HG03575 (cell line): ENCODE measurements around the gene HDAC6.
"Not testable (repeated sequence)": the region's sequence is repeated elsewhere in the genome, so short reads cannot be mapped to it uniquely, and the experiment has no call there.

ENCODE experiments used
- ATAC-seq: cut with Tn5 transposase; IDR thresholded peaks from one replicate; pipeline ENCODE4 v1.9.1; 2021; ENCODE audit not compliant: unreplicated experiment, insufficient number of reproducible peaks, low FRiP score; ENCODE audit errors: extremely low read depth

The HDAC6 gene

GRCh38 chrX:48818098-48818497 is 16.2 kb downstream of the HDAC6 start:
- no peak for ATAC-seq

GRCh38 chrX:48818866-48819265 is 17.0 kb downstream of the HDAC6 start:
- ATAC-seq, result no peak

- ATAC-seq, result not testable (repeated sequence)
Observed at GRCh38 chrX:48819394-48819793, 17.5 kb downstream of the HDAC6 start.

GRCh38 chrX:48823053-48823452 is 21.2 kb downstream of the HDAC6 start:
- no peak for ATAC-seq

GRCh38 chrX:48824066-48824465 is 22.2 kb downstream of the HDAC6 start:
- ATAC-seq, result no peak

- ATAC-seq, result no peak
Observed at GRCh38 chrX:48826135-48826875, 24.4 kb downstream of the HDAC6 start, which contains the start of gene ERAS. TSS of gene ERAS (plus strand) at chrX:48826513. CDS start at chrX:48829124, 2,611 bp downstream.

- ATAC-seq, result no peak
Observed at GRCh38 chrX:48826876-48827653, 25.2 kb downstream of the HDAC6 start.

GRCh38 chrX:48827654-48827968 is 25.7 kb downstream of the HDAC6 start:
- no peak for ATAC-seq

- no peak for ATAC-seq
Observed at GRCh38 chrX:48829016-48829735, 27.3 kb downstream of the HDAC6 start.

GRCh38 chrX:48831136-48831908 is 29.5 kb downstream of the HDAC6 start:
- ATAC-seq, result no peak

GRCh38 chrX:48831909-48832291 is 30.0 kb downstream of the HDAC6 start:
- ATAC-seq, result no peak

- no peak for ATAC-seq
Observed at GRCh38 chrX:48833542-48834138, 31.8 kb downstream of the HDAC6 start.

GRCh38 chrX:48834383-48834709 is 32.5 kb downstream of the HDAC6 start:
- ATAC-seq, result no peak

- no peak for ATAC-seq
Observed at GRCh38 chrX:48835524-48836329, 33.9 kb downstream of the HDAC6 start, which contains the start of gene PCSK1N. TSS of gene PCSK1N (minus strand) at chrX:48835610. CDS start at chrX:48835532, 78 bp downstream.

- no peak for ATAC-seq
Observed at GRCh38 chrX:48839686-48840085, 37.8 kb downstream of the HDAC6 start.

GRCh38 chrX:48848847-48849246 is 47.0 kb downstream of the HDAC6 start:
- ATAC-seq, result no peak

- ATAC-seq, result no peak
Observed at GRCh38 chrX:48852857-48853256, 51.0 kb downstream of the HDAC6 start.

GRCh38 chrX:48853494-48853893 is 51.6 kb downstream of the HDAC6 start:
- ATAC-seq, result not testable (repeated sequence)
